D341Med (cell line): Measurements from ENCODE around the gene SRSF3.

ENCODE experiments used
- DNase-seq: peaks from one replicate; pipeline ENCODE4 v3.0.0; 2012; ENCODE audit warnings: low spot score

The SRSF3 gene

GRCh38 chr6:36623547-36624459, 29.6 kb downstream of the SRSF3 start:
- DNase-seq = peak; percentile 87

- DNase-seq = no peak
Measured at GRCh38 chr6:36624461-36625157, 30.4 kb downstream of the SRSF3 start.

- no peak for DNase-seq
Measured at GRCh38 chr6:36625158-36625919, 31.2 kb downstream of the SRSF3 start.

- DNase-seq = peak; percentile 10
Measured at GRCh38 chr6:36626636-36627035, 32.5 kb downstream of the SRSF3 start.

DNA sequence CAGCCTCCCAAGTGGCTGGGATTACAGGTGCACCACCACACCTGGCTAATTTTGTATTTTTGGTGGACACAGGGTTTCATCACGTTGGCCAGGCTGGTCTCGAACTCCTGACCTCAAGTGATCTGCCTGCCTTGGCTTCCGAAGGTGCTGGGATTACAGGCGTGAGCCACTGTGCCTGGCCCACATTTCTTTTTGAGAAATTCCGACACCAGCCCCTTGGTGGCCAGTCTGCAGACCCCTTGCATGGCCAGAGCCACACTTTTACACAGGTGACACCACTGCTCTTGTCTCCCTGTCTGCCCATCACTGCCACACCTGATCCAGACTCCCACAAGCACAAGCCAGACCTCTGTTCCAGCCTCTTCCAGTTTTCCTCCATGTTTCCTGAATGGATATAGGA, 33.0 kb downstream of the SRSF3 start:
- DNase-seq = no peak

- no peak for DNase-seq
Measured at GRCh38 chr6:36627801-36628246, 33.7 kb downstream of the SRSF3 start.

DNA sequence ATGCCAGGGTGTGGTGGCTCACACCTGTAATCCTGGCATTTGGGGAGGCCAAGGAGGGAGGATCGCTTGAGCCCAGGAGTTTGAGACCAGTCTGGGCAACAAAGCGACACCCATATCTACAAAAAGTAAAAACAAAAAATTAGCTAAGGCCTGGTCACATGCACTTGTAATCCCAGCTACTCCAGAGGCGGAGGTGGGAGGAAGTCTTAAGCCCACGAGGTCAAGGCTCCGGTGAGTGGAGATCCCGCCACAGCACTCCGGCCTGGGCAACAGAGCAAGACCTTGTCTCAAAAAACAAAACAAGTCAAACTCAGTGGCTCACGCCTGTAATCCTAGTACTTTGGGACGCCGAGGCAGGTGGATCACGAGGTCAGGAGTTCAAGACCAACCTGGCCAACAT, 35.6 kb downstream of the SRSF3 start:
- DNase-seq = no peak

DNA sequence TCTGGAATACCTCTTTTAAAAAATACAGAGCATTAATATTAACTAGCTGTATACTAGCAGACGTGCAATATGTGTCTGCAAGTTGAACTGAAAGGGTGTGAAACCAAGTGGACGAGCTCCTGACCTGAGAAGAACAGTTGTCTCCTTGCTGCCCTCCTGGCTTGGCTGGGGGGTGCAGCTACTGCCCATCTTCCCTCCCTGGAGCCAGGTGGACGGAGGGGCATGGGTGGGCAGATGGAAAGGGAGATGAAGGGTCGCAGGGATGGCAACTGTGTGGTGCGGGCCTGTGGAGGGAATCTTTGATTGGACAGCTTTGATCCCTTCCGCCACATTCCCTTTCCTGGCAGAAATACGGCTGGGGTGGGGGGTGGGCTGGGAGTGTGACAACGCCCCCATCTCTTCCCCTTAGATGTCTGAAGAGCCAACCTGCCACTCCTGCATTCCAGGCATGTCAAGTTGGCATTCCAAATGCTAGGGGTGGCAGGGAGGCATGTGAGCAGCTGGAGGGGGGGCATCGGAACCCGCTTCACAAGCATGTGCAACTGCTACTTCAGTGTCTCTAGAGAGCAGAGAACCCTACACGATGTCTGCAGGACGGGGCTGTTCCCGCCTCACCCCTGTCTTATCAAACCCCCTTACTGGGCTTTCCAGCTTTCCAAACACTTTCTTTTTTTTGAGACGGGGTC, 37.3 kb downstream of the SRSF3 start:
- peak; percentile 20 for DNase-seq

- no peak for DNase-seq
Measured at GRCh38 chr6:36633370-36633769, 39.2 kb downstream of the SRSF3 start.

- no peak for DNase-seq
Measured at GRCh38 chr6:36633915-36634314, 39.8 kb downstream of the SRSF3 start.

GRCh38 chr6:36634317-36635108, 40.4 kb downstream of the SRSF3 start:
- DNase-seq = no peak

DNA sequence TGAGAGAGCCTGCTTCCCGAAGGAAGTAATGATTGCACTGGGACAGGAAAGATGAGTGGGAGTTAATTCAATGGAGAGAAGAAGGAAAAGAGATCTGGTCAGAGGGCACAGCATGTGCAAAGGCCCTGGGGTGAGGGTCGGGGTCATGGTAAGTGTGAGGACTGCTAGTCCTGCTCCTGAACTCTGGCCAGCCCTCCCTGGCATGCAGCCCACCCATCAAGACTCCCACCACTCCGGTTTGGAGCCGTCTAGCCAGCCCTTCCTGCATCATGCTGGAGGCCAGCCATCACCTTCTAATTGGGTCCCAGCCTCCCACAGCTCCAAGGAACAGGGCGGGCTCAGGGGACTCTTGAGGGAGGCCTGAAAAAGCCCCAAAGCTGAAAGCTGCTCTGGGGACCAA, 42.1 kb downstream of the SRSF3 start:
- no peak for DNase-seq

DNA sequence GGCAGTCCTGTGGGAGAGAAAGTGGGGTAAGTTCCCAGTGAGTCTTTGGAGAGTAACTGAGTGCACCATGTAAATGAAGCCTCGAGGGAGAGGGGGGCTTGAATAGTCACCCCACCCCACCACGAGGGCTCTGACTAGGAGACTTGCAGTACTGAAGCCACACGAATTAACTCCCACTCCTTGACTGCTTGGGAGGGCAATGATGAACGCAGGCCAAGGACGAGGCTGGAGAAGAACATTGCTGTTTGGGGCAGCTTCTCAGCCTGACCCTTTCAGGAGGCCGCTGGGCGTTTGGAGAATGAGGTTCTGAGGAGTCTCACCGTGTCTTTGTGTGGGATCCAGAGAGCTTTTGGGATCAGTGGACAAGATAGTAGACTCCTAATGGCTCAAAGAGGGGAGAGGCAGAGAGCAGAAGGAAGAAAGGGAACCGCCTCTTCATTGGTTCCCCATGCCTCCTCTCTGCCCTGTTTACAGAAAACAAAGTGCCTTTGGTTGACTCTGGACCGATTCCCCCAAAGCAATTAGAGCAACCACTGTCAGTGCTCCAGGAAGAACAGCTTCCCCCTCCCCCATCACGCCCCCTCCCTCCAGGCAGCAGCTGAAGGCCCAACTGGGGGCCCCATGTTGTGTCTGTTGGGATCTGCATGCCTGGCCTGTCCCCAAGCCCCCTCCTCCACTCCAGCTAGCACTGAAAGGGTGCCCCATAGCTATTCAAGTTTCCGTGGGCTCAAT, 42.7 kb downstream of the SRSF3 start:
- no peak for DNase-seq

DNA sequence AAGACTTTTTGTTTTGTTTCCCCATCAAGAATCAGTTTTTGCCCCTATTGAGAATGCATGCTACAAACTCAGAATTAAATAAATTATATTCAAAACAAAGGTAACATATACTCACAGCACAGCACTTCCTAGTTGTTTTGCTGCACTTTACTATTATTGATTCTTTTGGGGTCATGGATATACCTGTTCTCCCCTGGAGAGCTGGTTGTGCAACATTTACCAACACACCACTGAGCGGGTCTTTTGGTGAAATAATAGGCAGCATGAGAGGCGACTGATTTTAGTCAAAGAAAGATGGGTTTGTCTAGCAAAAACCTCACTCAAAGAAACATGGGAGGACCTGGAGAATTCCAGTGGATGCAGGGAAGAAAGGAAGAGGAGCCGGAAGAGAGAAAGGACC, 44.4 kb downstream of the SRSF3 start:
- DNase-seq = no peak

- DNase-seq = no peak
Measured at GRCh38 chr6:36639171-36639808, 45.1 kb downstream of the SRSF3 start.

- no peak for DNase-seq
Measured at GRCh38 chr6:36641543-36641942, 47.4 kb downstream of the SRSF3 start.

- DNase-seq = no peak
Measured at GRCh38 chr6:36642913-36643817, 49.0 kb downstream of the SRSF3 start.

DNA sequence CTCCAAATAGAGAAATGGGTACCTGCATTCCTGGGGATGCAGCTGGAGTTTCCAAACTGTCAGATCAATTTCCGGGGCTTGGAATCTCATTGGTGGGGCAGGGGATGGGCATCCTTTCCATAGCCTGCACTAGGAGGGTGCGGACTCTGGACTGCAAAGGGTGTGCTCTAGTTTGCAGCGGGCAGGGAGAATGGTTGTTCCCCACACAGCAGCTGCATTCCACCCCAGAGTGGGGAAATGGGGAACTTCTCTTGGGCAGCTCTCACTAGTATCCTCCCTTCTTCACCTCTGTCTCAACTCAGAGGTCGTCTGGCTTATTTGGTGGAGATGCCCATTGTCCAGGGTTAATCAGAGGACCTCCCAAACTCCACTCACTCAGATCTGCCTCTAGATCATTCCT, 49.8 kb downstream of the SRSF3 start:
- DNase-seq = no peak

GRCh38 chr6:36649086-36649485, 54.9 kb downstream of the SRSF3 start:
- no peak for DNase-seq
